Prostate gland (tissue), 2 donors: ENCODE results near the gene CBS. TPM values are rescaled to one million over a fixed set of nuclear protein-coding genes. Genes with fewer than 3 reads are reported as not detected.

Experiments used
- DNase-seq: peaks from one replicate; pipeline ENCODE4 v3.0.0-alpha.2; 2019; ENCODE audit warnings: low spot score
- H3K27ac ChIP-seq, 2 donors: fragments of 200-600 bp; sonication (generic); 2 replicates each; pipeline ENCODE4 v1.5.1; 2017 to 2019
- H3K27me3 ChIP-seq: fragments of 200-600 bp; sonication (generic); replicated peaks from 2 replicates; pipeline ENCODE4 v1.5.1; 2019; ENCODE audit not compliant: insufficient read depth
- H3K36me3 ChIP-seq, 2 donors: fragments of 200-600 bp; sonication (generic); 1 replicate in 1 of 2; 2 replicates in 1 of 2; pipeline versions ENCODE4 v1.5.1 to v1.8.1; 2017 to 2019
- H3K4me1 ChIP-seq: fragments of 200-600 bp; sonication (generic); replicated peaks from 2 replicates; pipeline ENCODE4 v1.5.1; 2019
- H3K4me3 ChIP-seq, 2 donors: fragments of 200-600 bp; sonication (generic); 2 replicates each; pipeline ENCODE4 v1.5.1; 2017 to 2019
- H3K9me3 ChIP-seq: fragments of 200-600 bp; sonication (generic); 2 replicates; pipeline ENCODE4 v1.5.1; 2017
- CTCF ChIP-seq, 4 experiments: fragments of 200-600 bp in 2 of 4; fragments of 450-650 bp in 2 of 4; sonication (generic) in 2 of 4; IDR thresholded peaks; 1 replicate in 3 of 4; 2 replicates in 1 of 4; pipeline ENCODE4 v1.5.1; 2016 to 2019; ENCODE audit warnings: antibody characterized with exemption in 4 of 4, mild to moderate bottlenecking in 2 of 4, moderate library complexity in 2 of 4
- POLR2A ChIP-seq: fragments of 450-650 bp; IDR thresholded peaks from one replicate; pipeline ENCODE4 v1.6.1; 2016; ENCODE audit warnings: antibody characterized with exemption, mild to moderate bottlenecking
- POLR2AphosphoS5 ChIP-seq: sonication (generic); formaldehyde crosslinking; IDR thresholded peaks from one replicate; pipeline ENCODE4 v1.6.1; 2017; ENCODE audit warnings: antibody characterized with exemption
- WGBS: methylation state at CpG from one replicate; pipeline ENCODE4 v1.1.5; 2018; 5-methylcytosine and 5-hydroxymethylcytosine counted together
- intact Hi-C: fragments of 100-400 bp; cut with DNase I; formaldehyde crosslinking; loops from one replicate; pipeline ENCODE4 v1.14.2; 2022
- total RNA-seq, 2 donors: library from RNA; depleted of rRNA; stranded (reverse); fragments of >200 nt; gene quantifications; one replicate each; pipeline ENCODE4 v1.1.0, GENCODE V29; 2016

Gene CBS
- total RNA-seq, 2 donors from 2014 or later = 48.9 to 72.7 TPM

- 72% methylated on average over 5 of the region's 5 CpGs for WGBS
- TF ChIP-seq POLR2AphosphoS5 (no peak), CTCF (IDR thresholded peaks at IDR 0.05) (no peak), POLR2A (no peak)
- Histone ChIP-seq H3K27ac (no peak overlapping the region), H3K4me1 (no peaks in the 10 kb centered on the region), H3K36me3 (no peaks in the 10 kb centered on the region), H3K9me3 (no peaks in the 10 kb centered on the region), H3K27me3 (no peaks in the 10 kb centered on the region), H3K4me3 (no peak overlapping the region)
- DNase-seq = no peak
- intact Hi-C loops = no loop called here
Measured at GRCh38 chr21:43034826-43035225, 40.8 kb downstream of the CBS start.

- Histone ChIP-seq H3K9me3 (no peaks in the 10 kb centered on the region), H3K36me3 (no peaks in the 10 kb centered on the region), H3K4me3 (no peak overlapping the region), H3K4me1 (no peaks in the 10 kb centered on the region), H3K27ac (no peak overlapping the region), H3K27me3 (no peaks in the 10 kb centered on the region)
- TF ChIP-seq POLR2AphosphoS5 (no peak), CTCF (IDR thresholded peaks at IDR 0.05) (no peak), POLR2A (no peak)
- whole genome bisulfite sequencing = 100% methylated on average over 1 of the region's 1 CpG
- intact Hi-C loops = no loop called here
- no peak for DNase-seq
Measured at GRCh38 chr21:43034101-43034500, 41.5 kb downstream of the CBS start.

- TF ChIP-seq CTCF (IDR thresholded peaks at IDR 0.05) = no peak
- no peak for TF ChIP-seq POLR2AphosphoS5
- TF ChIP-seq POLR2A = no peak
- no peak for DNase-seq
- no peaks in the 10 kb centered on the region for H3K4me1 ChIP-seq
- no peaks in the 10 kb centered on the region for H3K36me3 ChIP-seq
- H3K27me3 ChIP-seq = no peaks in the 10 kb centered on the region
- no peaks in the 10 kb centered on the region for H3K9me3 ChIP-seq
- WGBS = 83% methylated on average over 12 of the region's 12 CpGs
- H3K27ac ChIP-seq = no peak overlapping the region
- intact Hi-C loops = no loop called here
- H3K4me3 ChIP-seq = no peak overlapping the region
Measured at GRCh38 chr21:43031121-43031619, 44.5 kb downstream of the CBS start.

GRCh38 chr21:43029785-43030184, 45.9 kb downstream of the CBS start:
- WGBS = 86% methylated on average over 13 of the region's 13 CpGs
- no peak for TF ChIP-seq CTCF (IDR thresholded peaks at IDR 0.05)
- no peak for TF ChIP-seq POLR2A
- TF ChIP-seq POLR2AphosphoS5 = no peak
- Histone ChIP-seq H3K27ac (no peak overlapping the region), H3K4me3 (no peak overlapping the region), H3K9me3 (no peaks in the 10 kb centered on the region), H3K36me3 (no peaks in the 10 kb centered on the region), H3K4me1 (no peaks in the 10 kb centered on the region), H3K27me3 (no peaks in the 10 kb centered on the region)
- intact Hi-C loops = no loop called here
- DNase-seq = no peak

GRCh38 chr21:43027846-43028731, 47.5 kb downstream of the CBS start:
- no peak for TF ChIP-seq POLR2AphosphoS5
- no peak for TF ChIP-seq CTCF (IDR thresholded peaks at IDR 0.05)
- TF ChIP-seq POLR2A = no peak
- no peak for DNase-seq
- intact Hi-C loops = no loop called here
- Histone ChIP-seq H3K9me3 (no peaks in the 10 kb centered on the region), H3K4me1 (no peaks in the 10 kb centered on the region), H3K27me3 (no peaks in the 10 kb centered on the region), H3K36me3 (no peaks in the 10 kb centered on the region), H3K27ac (no peak overlapping the region), H3K4me3 (no peak overlapping the region)
- WGBS = 93% methylated on average over 27 of the region's 27 CpGs
